ENCODE data around the gene SRGAP1.

The SRGAP1 gene

DNA sequence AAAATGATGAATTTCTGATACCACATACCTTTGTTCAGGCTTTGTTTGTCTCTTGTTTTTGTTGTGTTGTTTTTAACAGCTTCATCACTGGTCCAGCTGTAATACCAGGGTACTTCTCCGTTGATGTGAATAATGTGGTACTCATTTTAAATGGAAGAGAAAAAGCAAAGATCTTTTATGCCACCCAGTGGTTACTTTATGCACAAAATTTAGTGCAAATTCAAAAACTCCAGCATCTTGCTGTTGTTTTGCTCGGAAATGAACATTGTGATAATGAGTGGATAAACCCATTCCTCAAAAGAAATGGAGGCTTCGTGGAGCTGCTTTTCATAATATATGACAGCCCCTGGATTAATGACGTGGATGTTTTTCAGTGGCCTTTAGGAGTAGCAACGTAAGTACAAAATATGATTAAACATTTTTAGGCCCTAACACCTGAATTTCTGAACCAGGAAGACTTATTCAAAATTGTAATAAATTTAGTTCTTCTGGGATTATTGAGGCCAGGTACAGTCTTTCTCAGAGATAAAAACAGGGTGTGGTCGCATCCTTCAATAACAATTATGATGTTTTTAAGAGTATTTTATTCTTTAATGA lies 42.4 kb upstream of the SRGAP1 start:
- H3K27me3 ChIP-seq (ENCODE audit: insufficient read depth, low read length): no peaks in the 10 kb centered on the region
- no peak overlapping the region for H3K9ac ChIP-seq (ENCODE audit: low read length)
- no peaks in the 10 kb centered on the region for H3K9me3 ChIP-seq (ENCODE audit: low read length)
- no peak overlapping the region for H2AFZ ChIP-seq (ENCODE audit: low read length)
- no peaks in the 10 kb centered on the region for H3F3A ChIP-seq (ENCODE audit: insufficient read depth, low read length)
- no peaks in the 10 kb centered on the region for H3K4me1 ChIP-seq (ENCODE audit: insufficient read depth, low read length, severe bottlenecking)
- no peak overlapping the region for H3K27ac ChIP-seq (ENCODE audit: low read depth, low read length, poor library complexity, severe bottlenecking)
- no peaks in the 10 kb centered on the region for H3K79me2 ChIP-seq (ENCODE audit: insufficient read depth, low read length)
- H3K36me3 ChIP-seq (ENCODE audit: insufficient read depth, low read length): peaks cover 9% of the 10 kb centered on the region
- H4K20me1 ChIP-seq (ENCODE audit: insufficient read depth, low read length): no peaks in the 10 kb centered on the region
- H3K9me2 ChIP-seq (ENCODE audit: low read depth, low read length): no peaks in the 10 kb centered on the region
- H3K4me3 ChIP-seq (ENCODE audit: low read depth, low read length, poor library complexity, severe bottlenecking): no peak overlapping the region
- TF ChIP-seq, protein P1, sequence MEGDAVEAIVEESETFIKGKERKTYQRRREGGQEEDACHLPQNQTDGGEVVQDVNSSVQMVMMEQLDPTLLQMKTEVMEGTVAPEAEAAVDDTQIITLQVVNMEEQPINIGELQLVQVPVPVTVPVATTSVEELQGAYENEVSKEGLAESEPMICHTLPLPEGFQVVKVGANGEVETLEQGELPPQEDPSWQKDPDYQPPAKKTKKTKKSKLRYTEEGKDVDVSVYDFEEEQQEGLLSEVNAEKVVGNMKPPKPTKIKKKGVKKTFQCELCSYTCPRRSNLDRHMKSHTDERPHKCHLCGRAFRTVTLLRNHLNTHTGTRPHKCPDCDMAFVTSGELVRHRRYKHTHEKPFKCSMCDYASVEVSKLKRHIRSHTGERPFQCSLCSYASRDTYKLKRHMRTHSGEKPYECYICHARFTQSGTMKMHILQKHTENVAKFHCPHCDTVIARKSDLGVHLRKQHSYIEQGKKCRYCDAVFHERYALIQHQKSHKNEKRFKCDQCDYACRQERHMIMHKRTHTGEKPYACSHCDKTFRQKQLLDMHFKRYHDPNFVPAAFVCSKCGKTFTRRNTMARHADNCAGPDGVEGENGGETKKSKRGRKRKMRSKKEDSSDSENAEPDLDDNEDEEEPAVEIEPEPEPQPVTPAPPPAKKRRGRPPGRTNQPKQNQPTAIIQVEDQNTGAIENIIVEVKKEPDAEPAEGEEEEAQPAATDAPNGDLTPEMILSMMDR (IDR thresholded peaks at IDR 0.05; ENCODE audit: low read length): peak; percentile 66
- no peak for TF ChIP-seq EZH2 (IDR thresholded peaks at IDR 0.05; ENCODE audit: borderline replicate concordance, low read length)
- no peak overlapping the region for H3K4me2 ChIP-seq (ENCODE audit: low read length)

DNA sequence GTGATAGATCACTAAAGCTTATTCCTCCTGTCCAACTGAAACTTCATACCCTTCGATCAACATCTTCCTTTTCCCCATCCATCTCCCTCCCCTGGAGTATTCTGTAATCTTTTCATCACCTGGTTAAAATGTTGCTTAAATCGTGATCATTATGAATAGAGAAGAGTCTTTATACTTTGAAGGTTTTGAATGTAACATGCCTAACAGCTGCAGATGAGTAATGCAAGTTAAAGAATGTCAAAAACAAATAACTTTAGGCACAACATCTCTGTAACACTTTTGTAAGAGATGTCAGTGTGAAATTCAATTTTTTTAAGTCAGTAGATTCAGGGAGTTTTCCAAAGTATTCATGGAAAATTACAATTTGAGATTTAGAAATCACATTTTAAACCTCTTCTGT lies 39.8 kb upstream of the SRGAP1 start:
- Histone ChIP-seq H3K9ac (ENCODE audit: low read length) (no peak overlapping the region), H4K20me1 (ENCODE audit: insufficient read depth, low read length) (no peaks in the 10 kb centered on the region), H2AFZ (ENCODE audit: low read length) (no peak overlapping the region), H3K36me3 (ENCODE audit: insufficient read depth, low read length) (peaks cover 28% of the 10 kb centered on the region), H3K4me2 (ENCODE audit: low read length) (no peak overlapping the region), H3K4me3 (ENCODE audit: low read depth, low read length, poor library complexity, severe bottlenecking) (no peak overlapping the region), H3K27ac (ENCODE audit: low read depth, low read length, poor library complexity, severe bottlenecking) (no peak overlapping the region), H3K4me1 (ENCODE audit: insufficient read depth, low read length, severe bottlenecking) (no peaks in the 10 kb centered on the region), H3K27me3 (ENCODE audit: insufficient read depth, low read length) (no peaks in the 10 kb centered on the region), H3K9me3 (ENCODE audit: low read length) (no peaks in the 10 kb centered on the region), H3K9me2 (ENCODE audit: low read depth, low read length) (no peaks in the 10 kb centered on the region), H3F3A (ENCODE audit: insufficient read depth, low read length) (no peaks in the 10 kb centered on the region), H3K79me2 (ENCODE audit: insufficient read depth, low read length) (no peaks in the 10 kb centered on the region)
- TF ChIP-seq EZH2 (IDR thresholded peaks at IDR 0.05; ENCODE audit: borderline replicate concordance, low read length): no peak
- TF ChIP-seq, protein P1 (IDR thresholded peaks at IDR 0.05; ENCODE audit: low read length): no peak

DNA sequence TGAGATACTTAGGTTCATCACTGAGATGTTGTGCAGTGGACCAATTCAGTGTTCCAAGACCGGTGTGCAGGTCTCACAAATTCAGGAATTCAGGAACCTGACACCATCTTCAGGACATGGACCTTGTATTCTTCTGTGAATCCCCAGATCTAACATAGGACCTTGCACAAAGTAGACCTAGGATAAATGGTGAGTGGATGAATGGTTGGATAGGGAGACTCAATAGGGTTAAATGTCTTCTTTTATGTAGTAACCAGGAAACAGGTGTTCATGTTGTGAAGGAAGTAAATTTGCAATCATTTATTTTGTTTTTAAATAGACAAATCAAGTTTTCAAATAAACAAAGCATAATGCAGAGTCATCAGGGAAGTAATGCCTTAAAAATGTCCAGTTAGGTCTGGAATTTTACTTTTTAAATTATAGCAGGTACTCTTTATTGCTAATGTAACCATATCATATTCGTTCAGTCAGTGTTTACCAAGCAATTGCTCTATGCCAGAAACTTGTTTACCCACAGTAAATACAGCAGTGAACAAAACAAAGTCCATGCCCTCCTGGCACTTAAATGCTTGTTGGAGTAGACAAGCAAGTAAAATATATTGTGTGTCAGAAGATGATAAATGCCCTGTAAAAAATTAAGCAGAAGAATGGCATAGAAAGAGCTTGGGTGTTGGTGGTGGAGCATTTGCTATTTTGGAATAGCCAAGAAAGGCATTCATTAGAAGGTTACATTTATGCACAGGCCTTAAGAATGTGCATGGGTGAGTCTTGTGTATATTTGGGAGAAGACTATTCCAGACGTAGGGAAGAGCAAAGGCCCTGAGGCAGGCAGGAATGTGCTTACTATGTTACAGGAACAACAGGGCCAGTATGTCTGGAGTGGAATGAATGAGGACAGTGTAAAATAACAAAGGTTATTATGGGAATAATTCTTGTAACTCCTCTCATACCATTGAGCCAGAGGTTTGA lies 38.5 kb upstream of the SRGAP1 start:
- no peaks in the 10 kb centered on the region for H3K4me1 ChIP-seq (ENCODE audit: insufficient read depth, low read length, severe bottlenecking)
- H3K9me3 ChIP-seq (ENCODE audit: low read length): no peaks in the 10 kb centered on the region
- no peak overlapping the region for H3K27ac ChIP-seq (ENCODE audit: low read depth, low read length, poor library complexity, severe bottlenecking)
- peaks cover 28% of the 10 kb centered on the region for H3K36me3 ChIP-seq (ENCODE audit: insufficient read depth, low read length)
- no peaks in the 10 kb centered on the region for H3K79me2 ChIP-seq (ENCODE audit: insufficient read depth, low read length)
- no peak overlapping the region for H2AFZ ChIP-seq (ENCODE audit: low read length)
- no peak overlapping the region for H3K9ac ChIP-seq (ENCODE audit: low read length)
- no peak for TF ChIP-seq EZH2 (IDR thresholded peaks at IDR 0.05; ENCODE audit: borderline replicate concordance, low read length)
- TF ChIP-seq, protein P1 (IDR thresholded peaks at IDR 0.05; ENCODE audit: low read length): no peak
- no peak overlapping the region for H3K4me3 ChIP-seq (ENCODE audit: low read depth, low read length, poor library complexity, severe bottlenecking)
- no peaks in the 10 kb centered on the region for H3K27me3 ChIP-seq (ENCODE audit: insufficient read depth, low read length)
- H3F3A ChIP-seq (ENCODE audit: insufficient read depth, low read length): no peaks in the 10 kb centered on the region
- H4K20me1 ChIP-seq (ENCODE audit: insufficient read depth, low read length): no peaks in the 10 kb centered on the region
- H3K9me2 ChIP-seq (ENCODE audit: low read depth, low read length): no peaks in the 10 kb centered on the region
- H3K4me2 ChIP-seq (ENCODE audit: low read length): no peak overlapping the region

All from OCI-LY1 (cell line).